CD4-positive, alpha-beta T cell (primary cell): ENCODE measurements around the gene AVP. TPM values are rescaled to one million over a fixed set of nuclear protein-coding genes. Genes with fewer than 3 reads are reported as not detected.

Experiments used
- ATAC-seq: fragments of 200-7000 bp; cut with Tn5 transposase; one replicate; pipeline ENCODE4 v1.10.0; 2022; ENCODE audit warnings: mild to moderate bottlenecking; ENCODE audit not compliant: poor library complexity
- CTCF ChIA-PET: fragments of 350-600 bp; sonication (Branson Sonifier 250); formaldehyde crosslinking; loops from one replicate; lab custom pipeline; 2021; ENCODE audit warnings: antibody characterized with exemption, inconsistent platforms; lab: Charles Lee
- POLR2A ChIA-PET: fragments of 350-600 bp; sonication (Branson Sonifier 250); formaldehyde crosslinking; loops from one replicate; lab custom pipeline; 2021; ENCODE audit warnings: antibody characterized with exemption, inconsistent platforms; lab: Charles Lee
- DNase-seq, 14 experiments: peaks; one replicate each; pipeline ENCODE4 v3.0.0-alpha.2; 2013 to 2020; ENCODE audit warnings: mixed read lengths in 2 of 14
- H3K27ac ChIP-seq, 2 donors: one replicate each; pipeline versions ENCODE4 v1.5.1 to v1.7.0; 2013; ENCODE audit warnings: low read length in 2 of 2, low read depth in 1 of 2, mild to moderate bottlenecking in 1 of 2
- H3K27me3 ChIP-seq, 2 experiments: 1 replicate in 1 of 2; 2 replicates in 1 of 2; pipeline versions ENCODE4 v1.6.1 to v1.7.0; 2013; ENCODE audit warnings: low read length in 2 of 2, control low read depth in 1 of 2, mild to moderate bottlenecking in 1 of 2, moderate library complexity in 1 of 2; ENCODE audit not compliant: insufficient read depth in 2 of 2, control insufficient read depth in 1 of 2
- H3K36me3 ChIP-seq: one replicate; pipeline ENCODE4 v1.6.1; 2013; ENCODE audit warnings: low read length, control low read depth; ENCODE audit not compliant: insufficient read depth
- H3K4me1 ChIP-seq: one replicate; pipeline ENCODE4 v1.6.1; 2013; ENCODE audit warnings: low read length, control low read depth; ENCODE audit not compliant: insufficient read depth
- H3K4me3 ChIP-seq: one replicate; pipeline ENCODE4 v1.5.1; 2013; ENCODE audit warnings: mild to moderate bottlenecking, low read length, moderate library complexity
- H3K9me3 ChIP-seq, 2 experiments: 1 replicate in 1 of 2; 2 replicates in 1 of 2; pipeline versions ENCODE4 v1.6.1 to v1.7.0; 2013; ENCODE audit warnings: low read length in 2 of 2, mild to moderate bottlenecking in 2 of 2, control low read depth in 1 of 2, moderate library complexity in 1 of 2; ENCODE audit not compliant: control insufficient read depth in 1 of 2, insufficient read depth in 1 of 2
- H3K27ac Mint-ChIP-seq: one replicate; pipeline ENCODE4 v1.8.0; 2020; ENCODE audit warnings: mixed read lengths
- H3K27me3 Mint-ChIP-seq: one replicate; pipeline ENCODE4 v1.8.0; 2021; ENCODE audit warnings: mixed read lengths
- H3K36me3 Mint-ChIP-seq: one replicate; pipeline ENCODE4 v1.8.0; 2021; ENCODE audit warnings: low read depth, mixed read lengths
- H3K4me1 Mint-ChIP-seq: one replicate; pipeline ENCODE4 v1.8.0; 2021; ENCODE audit warnings: low read depth, mixed read lengths
- H3K4me3 Mint-ChIP-seq: one replicate; pipeline ENCODE4 v1.8.0; 2020; ENCODE audit warnings: mild to moderate bottlenecking, mixed read lengths
- H3K9me3 Mint-ChIP-seq: one replicate; pipeline ENCODE4 v1.8.0; 2020; ENCODE audit warnings: mixed read lengths
- intact Hi-C, 2 experiments: fragments of 100-400 bp; cut with DNase I in 1 of 2; cut with micrococcal nuclease in 1 of 2; formaldehyde crosslinking; loops; one replicate each; pipeline versions ENCODE4 v1.15.1 to v1.9.0; 2023 to 2025; cut with DNase I, micrococcal nuclease
- total RNA-seq, 174 experiments: library from RNA in 2 of 174; stranded (reverse) in 2 of 174; gene quantifications; one replicate each; pipeline ENCODE4 v1.2.3 and lab custom pipeline; 2021 to 2026
- TF ChIP-seq, protein P1 (sequence below): fragments of 200-600 bp; IDR thresholded peaks from one replicate; pipeline ENCODE4 v1.8.0; 2022; ENCODE audit warnings: antibody characterized with exemption, mild to moderate bottlenecking

Gene AVP
- total RNA-seq, 2 experiments from 2014 or later, result 0.47 to 0.56 TPM

DNA sequence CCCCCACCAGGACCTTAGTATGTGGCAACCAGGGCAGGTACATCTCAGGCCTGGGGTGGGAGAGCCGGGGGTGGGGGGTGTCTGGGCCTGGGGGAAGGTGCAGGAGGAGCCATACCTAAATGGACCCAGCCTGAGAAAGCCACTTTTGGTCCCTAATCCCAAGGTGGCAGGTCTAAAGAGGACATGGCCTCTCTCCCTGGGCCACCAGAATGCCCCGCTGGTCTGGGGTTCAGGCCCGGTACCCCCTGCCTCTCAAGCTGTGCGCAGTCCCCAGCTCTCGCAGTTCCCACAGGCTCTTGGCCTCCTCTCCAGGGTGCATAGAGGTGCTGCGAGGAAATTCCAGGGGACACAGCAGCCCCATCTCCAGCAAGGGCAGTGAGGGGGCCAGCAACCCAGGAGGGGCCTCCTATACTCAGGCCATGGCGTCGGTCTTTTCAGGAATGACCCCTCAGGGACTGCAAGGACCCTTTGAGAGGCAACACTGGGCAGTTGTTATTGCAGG lies 1.1 kb upstream of the AVP start:
- H3K4me1 ChIP-seq, result peaks cover 16% of the 10 kb centered on the region
- Mint-ChIP-seq H3K4me1 (peaks cover 22% of the 10 kb centered on the region), H3K4me3 (no peak overlapping the region), H3K27ac (no peak overlapping the region), H3K27me3 (peaks cover 45% of the 10 kb centered on the region), H3K9me3 (no peaks in the 10 kb centered on the region), H3K36me3 (no peaks in the 10 kb centered on the region)
- DNase-seq (no peak), ATAC-seq (no peak)
- intact Hi-C loops, result no loop called here
- H3K9me3 ChIP-seq, result peaks cover 0 to 4% of the 10 kb centered on the region in 2 experiments
- no peak overlapping the region for H3K27ac ChIP-seq
- POLR2A ChIA-PET, result no interaction called here
- CTCF ChIA-PET, result interaction anchor here (0.7 to 0.9 kb wide), 2 partner anchors 8 to 32 kb away, joined by 3 read pairs; no protein-coding TSS in a partner anchor
- no peak overlapping the region for H3K4me3 ChIP-seq
- H3K27me3 ChIP-seq, result peaks cover 26 to 34% of the 10 kb centered on the region in 2 experiments
- no peaks in the 10 kb centered on the region for H3K36me3 ChIP-seq
- TF ChIP-seq, protein P1, sequence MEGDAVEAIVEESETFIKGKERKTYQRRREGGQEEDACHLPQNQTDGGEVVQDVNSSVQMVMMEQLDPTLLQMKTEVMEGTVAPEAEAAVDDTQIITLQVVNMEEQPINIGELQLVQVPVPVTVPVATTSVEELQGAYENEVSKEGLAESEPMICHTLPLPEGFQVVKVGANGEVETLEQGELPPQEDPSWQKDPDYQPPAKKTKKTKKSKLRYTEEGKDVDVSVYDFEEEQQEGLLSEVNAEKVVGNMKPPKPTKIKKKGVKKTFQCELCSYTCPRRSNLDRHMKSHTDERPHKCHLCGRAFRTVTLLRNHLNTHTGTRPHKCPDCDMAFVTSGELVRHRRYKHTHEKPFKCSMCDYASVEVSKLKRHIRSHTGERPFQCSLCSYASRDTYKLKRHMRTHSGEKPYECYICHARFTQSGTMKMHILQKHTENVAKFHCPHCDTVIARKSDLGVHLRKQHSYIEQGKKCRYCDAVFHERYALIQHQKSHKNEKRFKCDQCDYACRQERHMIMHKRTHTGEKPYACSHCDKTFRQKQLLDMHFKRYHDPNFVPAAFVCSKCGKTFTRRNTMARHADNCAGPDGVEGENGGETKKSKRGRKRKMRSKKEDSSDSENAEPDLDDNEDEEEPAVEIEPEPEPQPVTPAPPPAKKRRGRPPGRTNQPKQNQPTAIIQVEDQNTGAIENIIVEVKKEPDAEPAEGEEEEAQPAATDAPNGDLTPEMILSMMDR, result no peak

DNA sequence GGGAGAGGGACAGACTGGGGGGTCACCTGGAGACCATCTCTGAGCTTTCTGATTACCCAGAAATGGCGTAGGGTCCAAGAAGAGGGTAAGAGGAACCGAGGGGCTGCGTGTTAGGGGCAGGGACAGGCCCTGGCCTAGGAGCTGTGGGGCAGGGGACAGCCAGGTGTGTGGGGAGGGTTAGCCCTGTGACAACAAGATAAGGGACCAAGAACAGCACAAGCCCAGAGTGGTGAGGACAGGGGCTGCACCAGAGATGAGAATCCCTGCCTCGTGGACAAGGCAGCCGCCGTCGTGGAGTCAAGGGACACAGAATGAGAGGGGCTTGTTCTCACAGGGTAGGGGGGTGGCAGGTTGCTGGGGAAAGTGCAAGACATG lies 449 bp upstream of the AVP start:
- TF ChIP-seq, protein P1, result no peak
- no peaks in the 10 kb centered on the region for H3K36me3 ChIP-seq
- peaks cover 26 to 32% of the 10 kb centered on the region in 2 experiments for H3K27me3 ChIP-seq
- Mint-ChIP-seq H3K27me3 (peaks cover 45% of the 10 kb centered on the region), H3K9me3 (no peaks in the 10 kb centered on the region), H3K36me3 (no peaks in the 10 kb centered on the region), H3K4me3 (no peak overlapping the region), H3K27ac (no peak overlapping the region), H3K4me1 (peaks cover 15% of the 10 kb centered on the region)
- no peak for ATAC-seq
- ChIA-PET POLR2A (no interaction called here), CTCF (no interaction called here)
- no peak overlapping the region for H3K4me3 ChIP-seq
- H3K27ac ChIP-seq, result no peak overlapping the region
- peaks cover 13% of the 10 kb centered on the region for H3K4me1 ChIP-seq
- H3K9me3 ChIP-seq, result peaks cover 0 to 4% of the 10 kb centered on the region in 2 experiments
- DNase-seq, result no peak
- intact Hi-C loops, result no loop called here

DNA sequence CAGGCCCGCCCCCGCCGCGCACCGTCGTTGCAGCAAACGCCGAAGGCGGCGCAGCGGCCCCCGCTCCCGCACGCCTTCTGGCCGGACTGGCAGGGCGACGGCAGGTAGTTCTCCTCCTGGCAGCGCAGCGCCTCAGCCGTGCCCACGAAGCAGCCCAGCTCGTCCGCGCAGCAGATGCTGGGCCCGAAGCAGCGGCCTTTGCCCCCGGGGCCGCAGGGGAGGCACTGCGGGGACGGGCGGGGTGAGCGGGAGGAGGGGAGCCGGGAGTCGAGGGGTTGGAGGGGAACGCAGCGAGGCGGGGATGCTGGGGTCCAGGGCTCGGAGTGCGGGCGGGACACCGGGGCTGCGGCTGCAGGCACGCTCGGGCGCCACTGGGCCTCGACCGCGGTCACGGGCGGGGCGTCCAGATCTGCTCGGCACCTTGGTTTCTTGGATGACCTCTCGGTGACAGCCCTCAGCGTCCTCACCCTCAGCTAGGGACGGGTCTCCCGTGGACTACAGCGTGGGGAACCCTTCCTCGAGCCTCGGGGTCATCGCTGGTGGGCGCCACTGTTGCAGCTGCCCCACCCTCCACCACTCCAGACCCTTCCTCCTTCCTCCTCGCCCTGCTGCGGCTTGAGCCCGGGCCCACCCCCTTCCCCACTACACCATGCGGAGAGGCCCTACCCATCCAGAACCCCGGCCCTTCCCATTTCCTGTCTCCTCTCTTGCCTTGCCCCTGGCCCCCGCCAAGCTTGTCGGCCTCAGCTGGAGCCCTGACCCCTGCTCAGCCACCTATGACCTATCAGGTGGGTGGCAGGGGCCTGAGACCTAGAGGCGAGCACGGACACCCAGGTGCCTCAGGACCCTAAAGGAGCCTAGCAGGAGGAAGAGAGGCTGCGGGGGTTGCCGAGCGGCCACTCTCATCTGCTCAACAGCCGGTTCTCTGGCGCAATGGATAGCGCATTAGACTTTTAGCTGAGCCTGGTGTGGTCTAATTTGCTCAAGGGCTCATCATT lies 1.3 kb downstream of the AVP start:
- CTCF ChIA-PET, result no interaction called here
- Histone ChIP-seq H3K9me3 (peaks cover 0 to 4% of the 10 kb centered on the region in 2 experiments), H3K4me3 (no peak overlapping the region), H3K27ac (no peak overlapping the region), H3K27me3 (peaks cover 26 to 32% of the 10 kb centered on the region in 2 experiments), H3K36me3 (no peaks in the 10 kb centered on the region), H3K4me1 (peaks cover 13% of the 10 kb centered on the region)
- TF ChIP-seq, protein P1, result no peak
- intact Hi-C loops, result no loop called here
- peaks cover 12% of the 10 kb centered on the region for H3K4me1 Mint-ChIP-seq
- POLR2A ChIA-PET, result interaction anchor here (1.7 to 2.3 kb wide), 2 partner anchors 9 to 10 kb away, joined by 7 to 18 read pairs; no protein-coding TSS in a partner anchor
- H3K4me3 Mint-ChIP-seq, result peak overlapping the region; percentile 48
- no peaks in the 10 kb centered on the region for H3K36me3 Mint-ChIP-seq
- ATAC-seq, result peak; percentile 41
- H3K27ac Mint-ChIP-seq, result no peak overlapping the region
- peak in 3 of 14 experiments; percentile 12 to 34 (median 29) for DNase-seq
- H3K27me3 Mint-ChIP-seq, result peaks cover 45% of the 10 kb centered on the region
- no peaks in the 10 kb centered on the region for H3K9me3 Mint-ChIP-seq
